B cell (primary cell): Measurements from ENCODE around the gene TMEM44. TPM values are rescaled to one million over a fixed set of nuclear protein-coding genes. Genes with fewer than 3 reads are reported as not detected.

Experiments used
- ATAC-seq: fragments of 200-7000 bp; cut with Tn5 transposase; one replicate; pipeline ENCODE4 v1.10.0; 2021; ENCODE audit warnings: low read depth, mild to moderate bottlenecking, moderate number of reproducible peaks, moderate library complexity
- CTCF ChIA-PET: fragments of 350-600 bp; sonication (Branson Sonifier 250); formaldehyde crosslinking; loops from one replicate; lab custom pipeline; 2021; ENCODE audit warnings: antibody characterized with exemption, inconsistent platforms; lab: Charles Lee
- POLR2A ChIA-PET: fragments of 350-600 bp; sonication (Branson Sonifier 250); formaldehyde crosslinking; loops from one replicate; lab custom pipeline; 2021; ENCODE audit warnings: antibody characterized with exemption; lab: Charles Lee
- DNase-seq: peaks from one replicate; pipeline ENCODE4 v3.0.0; 2013
- H2AFZ ChIP-seq: 2 replicates; pipeline ENCODE4 v1.6.1; 2012; ENCODE audit warnings: mild to moderate bottlenecking, low read depth, low read length; ENCODE audit not compliant: insufficient read depth, poor library complexity, severe bottlenecking
- H3K27ac ChIP-seq, 2 donors: 1 replicate in 1 of 2; 2 replicates in 1 of 2; pipeline ENCODE4 v1.5.1; 2012 to 2013; ENCODE audit warnings: low read length in 2 of 2, mild to moderate bottlenecking in 2 of 2, moderate library complexity in 1 of 2
- H3K27me3 ChIP-seq, 4 experiments: fragments of 200-600 bp in 1 of 4; sonication (generic) in 1 of 4; replicated peaks in 1 of 4; 1 replicate in 2 of 4; 2 replicates in 2 of 4; pipeline versions ENCODE4 v1.6.1 to v1.7.0; 2013 to 2016; ENCODE audit warnings: low read length in 3 of 4, mild to moderate bottlenecking in 2 of 4, mixed read lengths in 1 of 4, moderate library complexity in 1 of 4; ENCODE audit not compliant: insufficient read depth in 4 of 4, control insufficient read depth in 3 of 4; ENCODE audit errors: control extremely low read depth in 1 of 4
- H3K36me3 ChIP-seq, 2 experiments: replicated peaks in 1 of 2; 1 replicate in 1 of 2; 2 replicates in 1 of 2; pipeline versions ENCODE4 v1.6.1 to v1.7.1; 2013; ENCODE audit warnings: low read length in 1 of 2; ENCODE audit not compliant: insufficient read depth in 2 of 2, control insufficient read depth in 1 of 2; ENCODE audit errors: control extremely low read depth in 1 of 2, extremely low read depth in 1 of 2
- H3K4me1 ChIP-seq, 2 donors: fragments of 200-600 bp in 1 of 2; sonication (generic) in 1 of 2; 1 replicate in 1 of 2; 2 replicates in 1 of 2; pipeline versions ENCODE4 v1.5.1 to v1.6.1; 2013 to 2017; ENCODE audit warnings: low read length in 2 of 2; ENCODE audit not compliant: control insufficient read depth in 2 of 2, insufficient read depth in 2 of 2
- H3K4me2 ChIP-seq: replicated peaks from 2 replicates; pipeline ENCODE3; 2012; ENCODE audit warnings: mild to moderate bottlenecking, low read depth, low read length; ENCODE audit not compliant: poor library complexity, severe bottlenecking
- H3K4me3 ChIP-seq, 5 experiments: fragments of 200-600 bp in 1 of 5; sonication (generic) in 1 of 5; 1 replicate in 3 of 5; 2 replicates in 2 of 5; pipeline versions ENCODE4 v1.5.1 to v1.7.0; 2011 to 2016; ENCODE audit warnings: low read length in 4 of 5, mild to moderate bottlenecking in 4 of 5, low read depth in 2 of 5, control low read depth in 1 of 5, moderate library complexity in 1 of 5; ENCODE audit not compliant: insufficient read depth in 1 of 5; ENCODE audit errors: control extremely low read depth in 1 of 5, extremely low read depth in 1 of 5
- H3K79me2 ChIP-seq: fragments of 200-600 bp; sonication (generic); one replicate; pipeline ENCODE4 v1.6.0; 2016; ENCODE audit warnings: low read length; ENCODE audit not compliant: control insufficient read depth, insufficient read depth
- H3K9ac ChIP-seq: fragments of 200-600 bp; sonication (generic); 2 replicates; pipeline ENCODE4 v1.6.1; 2017; ENCODE audit warnings: mild to moderate bottlenecking, low read length, moderate library complexity
- H3K9me3 ChIP-seq, 3 donors: one replicate each; pipeline versions ENCODE4 v1.6.1 to v1.7.1; 2013; ENCODE audit warnings: low read length in 2 of 3; ENCODE audit not compliant: control insufficient read depth in 2 of 3, insufficient read depth in 1 of 3; ENCODE audit errors: control extremely low read depth in 1 of 3
- H4K20me1 ChIP-seq: 2 replicates; pipeline ENCODE4 v1.6.0; 2012; ENCODE audit warnings: mild to moderate bottlenecking, low read length; ENCODE audit not compliant: insufficient read depth, control insufficient read depth, poor library complexity, severe bottlenecking
- H3K27ac Mint-ChIP-seq: one replicate; pipeline ENCODE4 v1.8.0; 2021; ENCODE audit warnings: mixed read lengths
- H3K27me3 Mint-ChIP-seq: one replicate; pipeline ENCODE4 v1.8.0; 2021; ENCODE audit warnings: mixed read lengths
- H3K4me1 Mint-ChIP-seq: one replicate; pipeline ENCODE4 v1.8.0; 2021; ENCODE audit warnings: mixed read lengths
- H3K4me3 Mint-ChIP-seq: one replicate; pipeline ENCODE4 v1.8.0; 2021; ENCODE audit warnings: mixed read lengths
- H3K9me3 Mint-ChIP-seq: one replicate; pipeline ENCODE4 v1.8.0; 2022; ENCODE audit warnings: mixed read lengths; ENCODE audit not compliant: insufficient read depth
- EZH2 ChIP-seq: IDR thresholded peaks from 2 replicates; pipeline ENCODE4 v1.6.1; 2012; ENCODE audit warnings: borderline replicate concordance, low read depth, mild to moderate bottlenecking, moderate library complexity, low read length; ENCODE audit not compliant: insufficient read depth, poor library complexity, severe bottlenecking
- WGBS: methylation state at CpG from one replicate; pipeline ENCODE4 v1.1.5; 2013; ENCODE audit warnings: missing lambda C conversion rate; ENCODE audit not compliant: insufficient coverage; 5-methylcytosine and 5-hydroxymethylcytosine counted together
- intact Hi-C: fragments of 100-400 bp; cut with micrococcal nuclease; formaldehyde crosslinking; loops from one replicate; pipeline ENCODE4 v1.10.0; 2022
- polyA plus RNA-seq: library from polyadenylated mRNA; depleted of rRNA; stranded (reverse); fragments of >200 nt; gene quantifications from 2 replicates; pipeline ENCODE4 v1.2.3, GENCODE V29; 2012
- total RNA-seq, 2 donors: library from RNA; stranded (reverse); fragments of 120-200 nt in 1 of 2; gene quantifications; 1 replicate in 1 of 2; 2 replicates in 1 of 2; pipeline versions ENCODE4 v1.2.3 to v1.2.4, GENCODE V29; 2013 to 2022
- TF ChIP-seq, protein P1 (sequence below): fragments of 200-600 bp; IDR thresholded peaks from one replicate; pipeline ENCODE4 v1.8.0; 2022; ENCODE audit warnings: antibody characterized with exemption, mild to moderate bottlenecking

The TMEM44 gene
- total and polyA plus RNA-seq, 2 donors (not counting 1 experiment from before 2014, with no cell fraction given), result 4.1 to 7.5 TPM

DNA sequence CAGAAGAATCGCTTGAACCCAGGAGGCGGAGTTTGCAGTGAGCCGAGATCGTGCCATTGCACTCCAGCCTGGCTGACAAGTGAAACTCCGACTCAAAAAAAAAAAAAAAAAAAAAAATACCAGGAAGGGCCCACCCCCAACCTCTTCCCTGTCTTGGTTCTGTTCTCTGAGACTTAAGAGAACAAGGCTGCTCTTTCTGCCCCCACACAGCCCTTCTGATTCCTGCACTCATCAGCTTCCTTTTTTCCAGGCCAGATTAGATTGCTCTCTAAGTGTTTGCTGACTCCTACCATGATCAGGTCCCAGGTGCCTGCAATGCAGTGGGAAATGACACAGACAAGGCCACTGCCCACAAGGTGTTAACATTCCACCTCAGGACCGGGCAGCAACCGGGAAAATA is 13.0 kb downstream of the TMEM44 start:
- Mint-ChIP-seq H3K4me3 (no peak overlapping the region), H3K4me1 (no peaks in the 10 kb centered on the region), H3K27me3 (no peaks in the 10 kb centered on the region), H3K9me3 (no peaks in the 10 kb centered on the region), H3K27ac (no peak overlapping the region)
- Histone ChIP-seq H3K27me3 (no peaks in the 10 kb centered on the region), H3K36me3 (no peaks in the 10 kb centered on the region), H3K27ac (no peak overlapping the region), H4K20me1 (no peaks in the 10 kb centered on the region), H3K79me2 (no peaks in the 10 kb centered on the region), H3K4me3 (no peak overlapping the region), H3K4me2 (no peak overlapping the region), H2AFZ (no peak overlapping the region), H3K9ac (no peak overlapping the region), H3K9me3 (no peaks in the 10 kb centered on the region), H3K4me1 (no peaks in the 10 kb centered on the region)
- no peak for ATAC-seq
- ChIA-PET POLR2A (no interaction called here), CTCF (no interaction called here)
- 93% methylated on average over 2 of the region's 7 CpGs for WGBS
- no peak for TF ChIP-seq EZH2
- TF ChIP-seq, protein P1, sequence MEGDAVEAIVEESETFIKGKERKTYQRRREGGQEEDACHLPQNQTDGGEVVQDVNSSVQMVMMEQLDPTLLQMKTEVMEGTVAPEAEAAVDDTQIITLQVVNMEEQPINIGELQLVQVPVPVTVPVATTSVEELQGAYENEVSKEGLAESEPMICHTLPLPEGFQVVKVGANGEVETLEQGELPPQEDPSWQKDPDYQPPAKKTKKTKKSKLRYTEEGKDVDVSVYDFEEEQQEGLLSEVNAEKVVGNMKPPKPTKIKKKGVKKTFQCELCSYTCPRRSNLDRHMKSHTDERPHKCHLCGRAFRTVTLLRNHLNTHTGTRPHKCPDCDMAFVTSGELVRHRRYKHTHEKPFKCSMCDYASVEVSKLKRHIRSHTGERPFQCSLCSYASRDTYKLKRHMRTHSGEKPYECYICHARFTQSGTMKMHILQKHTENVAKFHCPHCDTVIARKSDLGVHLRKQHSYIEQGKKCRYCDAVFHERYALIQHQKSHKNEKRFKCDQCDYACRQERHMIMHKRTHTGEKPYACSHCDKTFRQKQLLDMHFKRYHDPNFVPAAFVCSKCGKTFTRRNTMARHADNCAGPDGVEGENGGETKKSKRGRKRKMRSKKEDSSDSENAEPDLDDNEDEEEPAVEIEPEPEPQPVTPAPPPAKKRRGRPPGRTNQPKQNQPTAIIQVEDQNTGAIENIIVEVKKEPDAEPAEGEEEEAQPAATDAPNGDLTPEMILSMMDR, result no peak
- no peak for DNase-seq
- intact Hi-C loops, result no loop called here

DNA sequence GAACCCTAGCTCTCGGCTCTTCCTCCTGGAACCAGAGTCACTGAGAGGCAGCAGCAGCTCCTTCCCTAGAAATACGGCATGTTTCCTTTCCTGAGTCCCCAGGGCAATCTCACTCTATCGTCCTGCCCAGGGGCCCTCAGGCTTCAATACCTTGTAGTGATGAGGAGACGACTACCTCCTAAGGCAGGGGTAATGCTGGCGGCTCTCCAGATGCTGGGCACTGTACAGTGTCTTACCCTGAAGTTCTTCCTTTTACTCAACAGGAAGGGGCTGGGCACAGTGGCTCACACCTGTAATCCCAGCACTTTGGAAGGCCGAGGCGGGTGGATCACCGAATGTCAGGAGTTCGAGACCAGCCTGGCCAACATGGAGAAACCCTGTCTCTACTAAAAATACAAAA is 13.5 kb downstream of the TMEM44 start:
- Histone ChIP-seq H3K27me3 (no peaks in the 10 kb centered on the region), H3K79me2 (no peaks in the 10 kb centered on the region), H2AFZ (no peak overlapping the region), H3K9me3 (no peaks in the 10 kb centered on the region), H3K9ac (no peak overlapping the region), H3K36me3 (no peaks in the 10 kb centered on the region), H3K4me2 (no peak overlapping the region), H3K4me1 (no peaks in the 10 kb centered on the region), H3K27ac (no peak overlapping the region), H3K4me3 (no peak overlapping the region), H4K20me1 (no peaks in the 10 kb centered on the region)
- WGBS, result 98% methylated on average over 8 of the region's 9 CpGs
- H3K4me1 Mint-ChIP-seq, result no peaks in the 10 kb centered on the region
- TF ChIP-seq, protein P1, result no peak
- TF ChIP-seq EZH2, result no peak
- intact Hi-C loops, result no loop called here
- ChIA-PET POLR2A (no interaction called here), CTCF (no interaction called here)
- no peak overlapping the region for H3K4me3 Mint-ChIP-seq
- H3K27ac Mint-ChIP-seq, result no peak overlapping the region
- H3K9me3 Mint-ChIP-seq, result no peaks in the 10 kb centered on the region
- ATAC-seq, result no peak
- H3K27me3 Mint-ChIP-seq, result no peaks in the 10 kb centered on the region
- no peak for DNase-seq
